AG04449 (cell line): ENCODE measurements around the gene ABL1.

ENCODE experiments used
- CTCF ChIA-PET: fragments of 350-600 bp; formaldehyde crosslinking; extraction: SDS; loops from one replicate; lab custom pipeline; 2021; ENCODE audit warnings: antibody characterized with exemption; lab: Yijun Ruan, JAX
- POLR2A ChIA-PET: fragments of 400-600, 350-600 bp; formaldehyde crosslinking; extraction: SDS; loops from one replicate; lab custom pipeline; 2020; ENCODE audit warnings: antibody characterized with exemption, inconsistent platforms; lab: Yijun Ruan, JAX
- DNase-seq: peaks from one replicate; pipeline ENCODE4 v3.0.0-alpha.2; 2010; ENCODE audit warnings: low read depth, low spot score
- H3K4me3 ChIP-seq: 2 replicates; pipeline ENCODE4 v1.5.1; 2011; ENCODE audit warnings: low read depth, mild to moderate bottlenecking, control low read depth, low read length
- CTCF ChIP-seq: IDR thresholded peaks from one replicate; pipeline ENCODE4 v1.5.1; 2011; ENCODE audit warnings: mild to moderate bottlenecking, moderate library complexity, low read length, control low read depth, inconsistent platforms; ENCODE audit not compliant: insufficient read depth; ENCODE audit errors: missing control alignments

Gene ABL1

GRCh38 chr9:130923611-130924447 lies 88.8 kb downstream of the ABL1 start:
- ChIA-PET POLR2A (no interaction called here), CTCF (interaction anchor here (0.8 kb wide), 1 partner anchor 58 kb away, joined by 3 read pairs; no protein-coding TSS in a partner anchor)
- H3K4me3 ChIP-seq: no peak overlapping the region
- no peak for DNase-seq
- TF ChIP-seq CTCF: no peak

DNA sequence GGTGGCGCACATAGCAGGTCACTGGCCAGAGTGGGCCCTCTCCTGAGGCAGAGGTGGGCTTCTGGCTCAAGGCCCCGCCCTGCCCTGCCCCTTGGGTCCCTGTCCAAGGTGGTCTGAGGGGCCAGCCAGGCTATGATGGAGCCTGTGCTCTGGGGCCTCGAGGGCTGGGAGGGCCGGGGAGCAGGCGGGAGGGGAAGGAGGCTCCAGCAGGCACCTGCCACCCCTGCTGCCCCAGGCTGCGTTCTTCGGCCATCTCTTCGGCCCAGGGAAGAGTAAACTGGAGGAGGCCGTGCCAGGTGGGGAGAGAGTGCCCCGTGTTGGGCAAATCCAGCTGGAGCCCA lies 89.4 kb downstream of the ABL1 start:
- DNase-seq: no peak
- CTCF ChIA-PET: no interaction called here
- H3K4me3 ChIP-seq: no peak overlapping the region
- POLR2A ChIA-PET: no interaction called here
- TF ChIP-seq CTCF: no peak

DNA sequence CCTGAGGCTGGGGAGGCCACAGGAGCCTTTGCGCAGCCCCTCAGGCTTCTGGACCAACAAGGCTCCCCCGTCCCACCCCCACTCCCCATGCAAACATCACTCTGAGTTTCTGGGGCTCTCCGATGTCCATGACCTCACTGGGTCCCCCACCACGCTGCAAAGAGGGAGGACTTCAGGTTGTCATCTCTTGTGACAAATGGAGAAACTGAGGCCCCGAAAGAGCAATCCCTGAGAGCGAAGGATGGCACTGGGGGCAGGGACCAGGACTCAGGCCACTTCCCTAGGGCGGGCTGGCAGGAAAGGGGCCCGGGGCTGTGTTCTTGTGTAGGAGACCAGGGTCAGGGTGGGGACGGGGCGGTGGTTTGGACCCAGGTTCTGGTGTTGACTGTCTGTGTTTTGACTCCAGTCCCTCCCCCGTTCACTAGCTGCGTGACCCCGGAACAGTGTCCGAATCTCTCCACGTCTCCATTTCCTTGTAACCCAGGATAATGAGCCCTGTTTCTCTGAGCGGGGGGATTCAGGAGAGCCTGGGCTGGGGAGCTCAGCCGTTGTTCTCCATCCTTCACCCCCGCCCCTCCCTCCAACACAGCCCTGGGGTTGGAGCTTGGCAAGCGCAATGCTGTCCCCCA lies 90.1 kb downstream of the ABL1 start:
- TF ChIP-seq CTCF: no peak
- no peak overlapping the region for H3K4me3 ChIP-seq
- POLR2A ChIA-PET: no interaction called here
- CTCF ChIA-PET: interaction anchor here (1.0 to 1.6 kb wide), 2 partner anchors 12 to 73 kb away, joined by 5 to 7 read pairs; no protein-coding TSS in a partner anchor
- no peak for DNase-seq

DNA sequence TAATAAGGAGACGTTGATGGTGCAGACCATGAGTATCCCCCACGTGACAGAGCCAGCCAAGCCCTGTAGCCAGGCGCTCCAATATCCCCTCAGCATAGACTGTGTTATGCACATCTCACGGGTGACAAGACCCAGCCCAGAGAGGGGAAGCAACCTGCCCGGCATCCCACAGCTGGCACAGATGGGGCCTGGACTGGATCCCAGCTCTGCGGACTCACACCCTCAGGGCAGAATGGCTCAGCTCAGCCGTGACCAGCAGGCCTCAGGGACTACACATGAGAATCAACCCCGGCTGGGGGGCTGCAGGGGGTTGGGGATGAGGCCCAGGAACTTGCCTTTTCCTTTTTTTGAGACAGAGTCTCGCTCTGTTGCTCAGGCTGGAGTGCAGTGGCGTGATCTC lies 92.3 kb downstream of the ABL1 start:
- ChIA-PET POLR2A (no interaction called here), CTCF (interaction anchor here (1.0 to 2.8 kb wide), 6 partner anchors 9 to 226 kb away, joined by 3 to 8 read pairs (median 4); no protein-coding TSS in a partner anchor)
- no peak for TF ChIP-seq CTCF
- DNase-seq: no peak
- H3K4me3 ChIP-seq: no peak overlapping the region

DNA sequence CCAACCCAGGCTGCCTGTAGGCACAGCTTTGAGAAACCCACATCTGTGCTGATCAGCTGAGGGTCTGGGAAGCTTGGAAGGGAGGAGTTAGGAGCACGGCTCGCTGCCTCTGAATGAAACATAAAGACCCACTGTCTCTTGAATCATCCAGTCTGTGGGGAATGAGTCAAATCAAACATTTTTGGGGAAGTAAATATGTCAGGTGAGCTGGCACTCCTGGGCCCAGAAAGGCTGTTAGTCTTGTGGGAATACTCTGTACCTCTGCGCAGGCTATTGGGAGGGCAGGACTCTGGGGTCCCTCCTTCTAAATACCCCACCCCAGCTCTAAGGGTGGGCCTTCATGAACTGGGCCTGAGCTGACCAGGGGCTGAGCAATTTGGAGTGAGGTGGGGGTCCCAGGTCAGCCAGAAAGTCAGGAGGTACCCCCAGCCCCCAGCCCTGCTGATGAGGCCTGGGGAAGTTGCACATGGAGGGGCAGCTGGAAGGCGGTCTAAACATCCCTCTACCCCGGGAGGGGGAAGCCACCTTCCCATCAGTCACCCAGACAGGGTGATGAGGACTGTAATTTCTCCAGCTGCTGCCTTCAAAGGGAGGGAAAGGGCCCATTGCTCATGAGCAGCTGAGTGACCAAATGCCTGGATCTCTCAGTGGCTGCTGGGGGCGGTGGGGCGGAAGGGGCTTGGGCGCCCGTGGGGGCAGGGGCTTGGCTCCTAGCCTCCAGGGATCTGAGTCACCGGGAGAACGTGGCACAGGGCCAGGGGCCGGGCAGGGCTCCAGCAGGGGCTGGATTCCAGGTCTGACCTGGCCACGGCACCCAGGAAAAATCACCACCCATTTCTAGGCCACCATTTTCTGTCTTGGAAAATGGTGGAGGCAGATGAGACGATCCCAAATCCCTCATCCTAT lies 93.2 kb downstream of the ABL1 start:
- ChIA-PET CTCF (interaction anchor here (1.0 to 2.8 kb wide), 7 partner anchors 8 to 227 kb away, joined by 3 to 9 read pairs (median 4); no protein-coding TSS in a partner anchor), POLR2A (interaction anchor here (1.0 kb wide), 1 partner anchor 11 kb away, joined by 3 read pairs; no protein-coding TSS in a partner anchor)
- H3K4me3 ChIP-seq: no peak overlapping the region
- TF ChIP-seq CTCF: no peak
- DNase-seq: no peak
